Stimulated activated CD8-positive, alpha-beta memory T cell treated with anti-CD3 and anti-CD28 coated beads, Interleukin-4, amount 100 ng/mL, for 24 hours (primary cell): ENCODE data around the gene TM4SF5.

Experiments
- DNase-seq: peaks from one replicate; pipeline ENCODE4 v3.0.0-alpha.2; 2020; ENCODE audit warnings: low read depth

The TM4SF5 gene

DNA sequence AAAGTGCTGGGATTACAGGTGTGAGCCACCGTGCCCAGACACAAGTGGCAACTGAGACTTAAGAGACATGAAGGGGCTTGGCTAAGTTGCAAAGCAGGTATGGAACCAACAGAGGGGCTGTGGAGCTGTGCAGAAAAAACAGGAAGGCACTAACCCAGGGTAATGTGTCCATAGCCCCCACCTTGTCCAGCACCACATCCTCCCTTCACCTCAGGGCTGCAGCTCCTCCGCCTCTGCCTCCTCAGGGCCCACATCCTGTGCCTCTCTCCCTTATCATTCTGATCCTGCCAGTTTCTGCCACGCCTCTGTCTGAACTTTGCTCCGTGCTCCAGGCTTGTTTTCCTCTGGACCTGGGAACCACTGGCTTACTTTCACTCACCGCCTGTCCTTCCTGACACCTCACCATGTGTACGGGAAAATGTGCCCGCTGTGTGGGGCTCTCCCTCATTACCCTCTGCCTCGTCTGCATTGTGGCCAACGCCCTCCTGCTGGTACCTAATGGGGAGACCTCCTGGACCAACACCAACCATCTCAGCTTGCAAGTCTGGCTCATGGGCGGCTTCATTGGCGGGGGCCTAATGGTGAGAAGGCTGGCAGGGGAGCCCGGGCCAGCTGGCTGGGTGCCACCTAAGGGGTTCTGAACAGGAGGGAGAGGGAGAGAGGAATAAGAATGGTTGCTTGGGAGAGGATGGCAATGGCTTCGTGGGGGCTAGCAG is at the start of gene TM4SF5:
TM4SF5 (plus strand) TSS at position 368 of the 716 bp plus-strand sequence; CDS start at position 405, 37 bp downstream.
- no peak for DNase-seq

- DNase-seq: no peak
These were observed 48.9 kb upstream of the TM4SF5 start for GRCh38 chr17:4722678-4723240.

- no peak for DNase-seq
These were observed 47.0 kb upstream of the TM4SF5 start for GRCh38 chr17:4724650-4725049.

- DNase-seq: no peak
These were observed 45.9 kb upstream of the TM4SF5 start for GRCh38 chr17:4725646-4726310.

DNA sequence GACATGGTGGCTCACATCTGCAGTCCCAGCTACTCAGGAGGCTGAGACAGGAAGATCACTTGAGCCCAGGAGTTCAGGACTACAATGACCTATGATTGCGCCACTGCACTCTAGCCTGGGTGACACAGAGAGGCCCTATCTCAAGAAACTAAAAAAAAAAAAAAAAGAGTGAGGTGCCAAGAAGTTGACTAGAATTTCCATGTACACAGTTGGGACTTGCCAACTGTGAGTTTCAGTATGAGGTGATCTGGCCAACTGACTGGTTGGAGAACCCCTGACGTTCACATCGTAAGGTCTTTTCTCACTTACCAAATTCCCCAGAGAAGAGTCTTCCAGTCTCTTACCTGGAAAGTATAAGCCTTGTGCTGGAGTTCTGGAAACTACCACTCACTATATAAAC is 43.6 kb upstream of the TM4SF5 start:
- no peak for DNase-seq

DNA sequence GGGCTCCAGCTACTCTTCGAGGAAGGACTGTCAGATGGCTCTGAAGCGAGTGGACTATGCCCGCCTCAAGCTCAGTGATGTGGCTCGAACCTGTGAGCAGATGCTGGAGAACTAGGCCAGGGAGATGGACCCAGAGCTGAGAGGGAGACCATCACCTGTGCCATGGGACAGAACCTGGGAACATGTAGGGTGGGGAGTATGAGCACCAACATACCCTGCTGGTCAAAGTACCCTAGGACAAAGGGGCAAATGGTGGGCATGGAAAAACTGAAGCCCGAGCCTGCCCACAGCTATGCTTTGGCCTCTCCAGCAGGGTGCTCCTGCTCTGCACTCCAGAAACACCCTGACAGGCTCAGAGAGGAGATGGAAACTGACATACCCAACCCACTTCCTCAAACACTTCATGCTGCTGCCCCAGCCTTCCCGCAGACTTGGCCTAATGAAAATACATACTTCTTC is 38.6 kb upstream of the TM4SF5 start:
- no peak for DNase-seq

- DNase-seq: no peak
These were observed 36.7 kb upstream of the TM4SF5 start for GRCh38 chr17:4734857-4735475.

GRCh38 chr17:4735876-4736651 is 35.6 kb upstream of the TM4SF5 start:
- DNase-seq: no peak

GRCh38 chr17:4738136-4739121 is 33.3 kb upstream of the TM4SF5 start:
- DNase-seq: no peak

- DNase-seq: no peak
These were observed 32.3 kb upstream of the TM4SF5 start, which contains the start of the genes CXCL16 and ZMYND15 for GRCh38 chr17:4739122-4740024. Gene CXCL16 (minus strand): TSS chr17:4739928. CDS start chr17:4739339, 589 bp downstream. Gene ZMYND15 (plus strand): TSS chr17:4739833. CDS start chr17:4740549, 716 bp downstream.

GRCh38 chr17:4740025-4740351 is 31.7 kb upstream of the TM4SF5 start:
- DNase-seq: no peak

DNA sequence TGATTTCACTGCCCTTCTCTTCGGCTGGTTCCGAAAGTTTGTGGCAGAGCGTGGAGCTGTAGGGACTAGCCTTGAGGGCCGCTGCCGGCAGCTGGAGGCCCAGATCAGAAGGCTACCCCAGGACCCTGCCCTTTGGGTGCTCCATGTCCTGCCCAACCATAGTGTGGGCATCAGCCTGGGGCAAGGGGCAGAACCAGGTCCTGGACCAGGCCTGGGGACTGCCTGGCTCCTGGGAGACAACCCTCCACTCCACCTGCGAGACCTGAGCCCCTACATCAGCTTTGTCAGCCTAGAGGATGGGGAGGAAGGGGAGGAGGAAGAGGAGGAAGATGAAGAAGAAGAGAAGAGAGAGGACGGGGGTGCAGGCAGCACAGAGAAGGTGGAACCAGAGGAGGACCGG is 31.1 kb upstream of the TM4SF5 start:
- no peak for DNase-seq

DNA sequence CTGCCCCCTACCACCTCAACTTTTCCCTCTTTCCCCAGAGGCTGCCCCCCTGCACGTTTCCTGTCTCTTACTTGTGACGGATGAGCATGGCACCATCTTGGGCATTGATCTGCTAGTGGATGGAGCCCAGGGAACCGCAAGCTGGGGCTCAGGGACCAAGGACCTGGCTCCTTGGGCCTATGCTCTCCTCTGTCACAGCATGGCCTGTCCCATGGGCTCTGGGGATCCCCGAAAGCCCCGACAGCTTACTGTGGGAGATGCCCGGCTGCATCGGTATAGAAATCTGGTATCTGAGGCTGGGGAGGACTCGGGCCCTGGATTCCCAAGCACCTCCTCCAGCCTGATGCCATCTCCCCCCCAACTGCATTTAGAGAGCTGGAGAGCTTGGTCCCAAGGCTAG is 30.1 kb upstream of the TM4SF5 start:
- no peak for DNase-seq

DNA sequence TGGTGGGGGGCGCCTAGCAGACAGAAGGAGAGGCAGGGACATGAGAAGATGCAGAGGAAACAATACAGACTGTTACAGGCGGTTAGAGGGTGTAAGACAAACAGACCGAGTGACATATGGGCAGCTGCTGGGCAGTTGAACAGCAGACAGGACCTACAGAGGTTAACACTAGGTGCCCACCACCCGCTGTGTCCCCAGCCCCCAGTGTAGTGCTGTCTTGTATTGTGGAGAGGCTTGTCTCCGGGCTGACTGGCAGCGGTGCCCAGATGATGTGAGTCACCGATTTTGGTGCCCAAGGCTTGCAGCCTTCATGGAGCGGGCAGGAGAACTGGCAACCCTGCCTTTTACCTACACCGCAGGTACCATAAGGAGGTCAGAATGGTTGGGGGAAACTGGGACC is 29.6 kb upstream of the TM4SF5 start:
- DNase-seq: no peak

DNA sequence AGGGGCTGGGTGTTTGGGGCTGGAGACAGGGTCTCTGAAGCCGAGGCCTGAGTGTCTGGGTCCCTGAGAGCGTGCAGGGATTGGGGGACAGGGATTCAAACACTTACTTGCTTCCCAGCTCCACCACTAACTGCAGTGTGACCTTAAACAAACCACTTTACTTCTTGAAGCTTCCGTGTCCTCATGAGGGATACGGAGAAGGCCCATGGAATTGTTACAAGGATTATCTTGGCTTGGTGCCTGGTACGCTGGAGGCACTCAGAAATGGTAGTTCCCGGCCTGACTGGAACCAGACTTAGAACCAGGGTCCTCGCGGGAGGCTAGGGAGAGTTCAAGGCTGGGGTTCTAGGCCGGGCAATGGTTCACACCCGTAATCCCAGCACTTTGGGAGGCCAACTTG is 29.1 kb upstream of the TM4SF5 start:
- DNase-seq: no peak

DNA sequence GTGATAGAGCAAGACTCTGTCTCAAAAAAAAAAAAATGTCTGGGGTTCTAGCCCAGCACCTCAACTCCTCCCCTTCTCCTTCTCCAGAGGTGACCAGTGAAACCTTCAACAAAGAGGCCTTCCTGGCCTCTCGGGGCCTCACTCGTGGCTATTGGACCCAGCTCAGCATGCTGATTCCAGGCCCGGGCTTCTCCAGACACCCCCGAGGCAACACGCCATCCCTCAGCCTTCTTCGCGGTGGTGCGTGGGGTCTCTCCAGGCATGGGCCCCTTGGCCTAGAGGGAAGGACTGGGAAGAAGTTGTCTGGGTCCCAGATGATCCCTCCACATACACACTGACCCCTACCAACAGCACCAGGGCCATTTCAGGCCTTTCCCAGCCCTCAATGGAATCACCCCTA is 28.5 kb upstream of the TM4SF5 start:
- no peak for DNase-seq

GRCh38 chr17:4743898-4744297 is 27.8 kb upstream of the TM4SF5 start:
- no peak for DNase-seq

- DNase-seq: no peak
These were observed 26.4 kb upstream of the TM4SF5 start for GRCh38 chr17:4744999-4745969.

DNA sequence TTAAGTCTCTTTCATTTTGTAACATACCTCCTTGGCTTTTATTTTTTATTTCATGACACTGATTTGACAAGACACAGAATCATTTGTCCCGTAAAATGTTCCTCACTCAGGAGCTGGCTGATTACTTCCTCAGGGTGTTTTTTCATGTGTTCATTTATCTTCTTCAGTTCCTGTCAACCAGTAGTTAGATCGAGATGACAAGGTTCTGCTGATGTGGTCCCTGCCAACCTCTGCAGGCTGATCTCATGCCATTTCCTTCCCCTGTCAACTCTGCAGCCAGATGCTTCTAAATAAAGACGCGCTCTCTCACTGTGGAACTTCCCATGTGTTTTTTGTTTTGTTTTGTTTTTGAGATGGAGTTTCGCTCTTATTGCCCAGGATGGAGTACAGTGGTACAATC is 23.8 kb upstream of the TM4SF5 start:
- DNase-seq: no peak
